Measurements from ENCODE around the gene KATNBL1.
"Not testable (repeated sequence)": the region's sequence is repeated elsewhere in the genome, so short reads cannot be mapped to it uniquely, and the experiment has no call there.

The KATNBL1 gene

DNA sequence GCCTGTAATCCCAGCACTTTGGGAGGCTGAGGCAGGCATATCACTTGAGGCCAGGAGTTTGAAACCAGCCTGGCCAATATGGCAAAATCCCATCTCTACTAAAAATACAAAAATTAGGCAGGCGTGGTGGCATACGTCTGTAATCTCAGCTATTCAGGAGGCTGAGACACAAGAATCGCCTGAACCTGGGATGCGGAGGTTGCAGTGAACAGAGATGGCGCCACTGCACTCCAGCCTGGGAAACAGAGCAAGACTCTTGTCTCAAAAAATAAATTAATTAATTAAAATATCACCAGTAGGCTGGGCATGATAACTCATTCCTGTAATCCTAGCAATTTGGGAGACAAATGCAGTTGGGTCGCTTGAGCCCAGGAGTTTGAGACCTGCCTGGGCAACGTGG is 16.6 kb downstream of the KATNBL1 start:
- not testable (repeated sequence) for DNase-seq

DNA sequence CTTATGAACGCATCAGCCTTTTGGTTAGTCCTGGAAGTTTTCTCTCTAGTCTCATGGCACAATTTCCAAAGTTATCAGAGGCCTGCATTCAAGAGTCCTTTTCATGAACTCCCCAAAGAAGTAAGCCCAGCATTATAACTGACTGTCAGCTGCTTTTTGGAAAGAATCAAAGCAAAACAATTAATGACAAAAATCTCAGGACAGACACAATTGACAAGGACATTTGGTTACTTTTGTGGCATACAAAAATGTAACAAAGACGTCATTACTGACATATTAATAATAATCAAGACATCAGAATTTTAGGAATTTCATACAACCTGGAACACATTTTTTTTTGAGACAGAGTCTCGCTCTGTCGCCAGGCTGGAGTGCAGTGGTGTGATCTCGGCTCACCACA is 21.2 kb downstream of the KATNBL1 start:
- no peak for DNase-seq

DNA sequence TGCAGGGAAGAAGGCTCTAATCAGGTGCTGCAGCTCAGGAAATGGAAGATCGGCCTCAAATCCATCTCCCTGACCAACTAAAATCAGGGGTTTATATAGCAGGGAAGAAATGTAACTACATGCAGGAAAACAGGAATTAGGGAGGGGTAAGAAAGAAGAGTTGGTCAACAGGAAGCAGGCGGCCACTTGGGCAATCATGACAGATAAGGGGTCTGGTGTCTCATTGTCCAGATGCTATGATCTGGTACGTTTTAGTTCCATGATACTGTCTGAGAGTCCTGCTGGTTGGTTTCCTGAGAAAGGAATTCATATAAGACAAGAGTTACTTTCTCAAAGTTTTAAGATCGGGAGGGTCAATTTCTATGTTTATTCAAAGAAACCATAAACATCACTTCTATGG is 24.2 kb downstream of the KATNBL1 start:
- no peak for DNase-seq

- DNase-seq: no peak
These were observed 27.0 kb downstream of the KATNBL1 start for GRCh38 chr15:34182942-34183341.

GRCh38 chr15:34179234-34179633 is 30.7 kb downstream of the KATNBL1 start:
- DNase-seq: no peak

GRCh38 chr15:34165987-34166573 is 43.8 kb downstream of the KATNBL1 start:
- DNase-seq: not testable (repeated sequence)

DNA sequence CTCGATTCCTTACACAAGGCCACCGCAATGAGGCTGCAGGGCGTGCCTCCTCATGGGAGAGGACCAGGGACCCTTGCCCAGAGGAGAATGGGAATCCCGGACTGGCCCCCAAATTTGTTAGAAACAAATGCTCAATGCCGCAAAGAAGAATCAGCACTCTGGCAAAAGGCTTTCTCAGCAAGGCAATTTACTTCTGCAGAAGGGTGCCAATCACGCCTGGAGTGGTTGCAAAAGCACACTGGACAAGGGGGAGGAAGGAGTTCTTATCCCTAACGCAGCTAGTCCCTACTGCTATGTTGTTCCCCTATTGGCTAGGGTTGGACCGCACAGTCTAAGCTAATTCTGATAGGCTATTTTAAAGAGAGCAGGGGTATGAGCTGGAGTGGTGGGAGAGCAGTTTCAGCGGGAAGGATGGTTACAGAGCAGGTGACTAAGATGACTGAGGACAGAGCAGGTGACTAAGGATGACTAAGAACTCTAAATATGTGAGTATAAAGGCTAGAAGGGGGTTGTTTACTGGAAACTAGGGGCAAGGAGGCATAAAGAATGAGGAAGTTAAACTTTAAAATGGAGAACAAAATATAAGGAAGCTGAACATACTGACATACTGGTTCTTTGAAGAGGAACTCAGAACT is 48.5 kb downstream of the KATNBL1 start:
- no peak for DNase-seq

DNA sequence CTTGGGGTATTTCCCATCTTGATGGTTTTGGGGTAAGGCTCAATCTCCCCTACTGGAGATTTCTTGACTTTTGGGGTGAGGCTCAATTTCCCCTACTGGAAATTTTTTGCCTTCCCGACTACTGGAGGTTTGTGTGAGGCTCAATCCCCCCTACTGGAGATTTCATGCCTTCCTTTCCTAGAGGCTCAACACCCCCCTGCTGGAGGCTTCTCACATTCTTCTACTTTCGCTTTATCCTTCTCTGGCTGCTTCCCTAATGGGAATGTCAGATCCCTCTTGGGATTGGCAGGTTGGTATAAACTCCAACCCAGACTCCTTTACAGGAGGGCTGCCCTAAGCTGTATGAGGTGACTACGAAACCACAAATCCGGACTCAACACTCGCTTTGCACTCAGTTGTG is 49.2 kb downstream of the KATNBL1 start:
- DNase-seq: no peak

DNA sequence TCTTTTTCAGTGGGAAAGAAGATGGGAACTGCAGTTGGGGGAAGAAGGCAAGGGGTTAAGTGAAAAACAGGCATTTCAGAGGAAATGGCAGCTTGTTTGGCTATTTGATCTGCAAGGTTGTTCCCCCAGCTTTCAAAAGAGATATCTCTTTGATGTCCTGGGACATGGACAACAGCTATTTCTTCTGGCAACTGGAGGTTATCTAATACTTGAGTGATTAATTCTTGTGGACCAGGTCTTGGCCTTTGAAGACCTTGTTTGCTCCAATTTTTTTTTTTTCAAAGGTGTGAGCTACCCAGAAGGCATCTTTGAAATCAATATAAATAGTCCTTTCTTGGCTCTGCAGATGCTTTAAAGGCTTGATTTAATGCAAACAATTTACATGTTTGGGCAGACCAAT is 51.5 kb downstream of the KATNBL1 start:
- DNase-seq: no peak

DNA sequence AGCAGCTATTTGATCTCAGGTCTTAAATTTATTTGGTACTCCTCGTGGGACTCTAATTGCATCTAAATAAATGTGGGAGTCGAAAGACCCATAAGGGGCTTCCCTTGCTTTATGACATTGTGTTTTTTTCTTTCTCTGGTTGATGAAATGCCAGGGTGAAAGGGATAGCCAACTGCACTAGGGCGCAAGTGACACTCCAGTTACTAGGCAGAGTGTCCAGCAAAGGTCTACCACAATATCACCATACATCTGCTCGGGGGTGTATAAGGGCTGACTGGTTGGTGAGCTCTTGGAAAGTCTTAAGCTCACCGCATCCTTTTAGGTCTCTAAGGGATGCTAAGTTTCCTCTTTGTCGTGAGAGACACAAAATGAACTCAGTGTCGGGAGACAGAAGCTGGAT is 54.0 kb downstream of the KATNBL1 start:
- DNase-seq: no peak

- no peak for DNase-seq
These were observed 55.1 kb downstream of the KATNBL1 start for GRCh38 chr15:34154725-34155204.

- DNase-seq: no peak
These were observed 62.3 kb downstream of the KATNBL1 start for GRCh38 chr15:34147371-34148140.

DNA sequence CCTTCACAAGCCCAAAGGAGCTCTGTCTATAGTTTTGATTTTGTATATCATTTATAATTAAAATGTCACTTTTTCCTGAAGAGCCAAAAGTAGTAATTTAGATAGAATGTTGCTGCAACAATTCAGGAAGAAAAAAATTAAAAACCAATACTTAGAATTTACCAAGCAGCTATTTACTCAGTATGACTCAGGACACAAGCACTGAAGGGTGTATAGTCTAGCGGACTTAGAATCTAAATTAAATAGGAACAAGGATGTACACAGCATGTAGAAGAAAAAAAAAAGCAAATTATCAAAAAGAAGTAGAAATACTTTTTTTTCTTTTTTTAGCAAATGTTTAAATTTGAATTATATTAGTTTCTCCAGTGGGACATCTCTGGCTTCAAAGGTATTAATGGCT is 76.4 kb downstream of the KATNBL1 start:
- no peak for DNase-seq

GRCh38 chr15:34132881-34133280 is 77.0 kb downstream of the KATNBL1 start:
- no peak for DNase-seq

DNA sequence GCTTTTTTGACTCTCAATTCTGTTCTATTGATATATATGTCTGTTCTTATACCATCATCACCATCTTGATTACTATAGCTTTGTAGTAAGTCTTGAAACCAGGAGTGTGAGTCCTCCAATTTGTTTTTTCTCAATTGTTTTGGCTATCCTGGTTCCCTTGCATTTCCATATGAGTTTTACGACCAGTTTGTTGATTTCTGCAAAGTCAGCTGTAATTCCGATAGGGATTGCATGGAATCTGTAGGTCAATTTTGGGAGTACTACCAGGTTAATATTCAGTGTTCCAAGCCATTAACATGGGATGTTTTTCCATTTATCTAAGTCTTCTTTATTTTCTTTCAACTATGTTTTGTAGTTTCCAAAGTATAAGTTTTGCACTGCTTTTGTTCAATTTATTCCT is 81.0 kb downstream of the KATNBL1 start:
- no peak for DNase-seq

- DNase-seq: no peak
These were observed 83.4 kb downstream of the KATNBL1 start for GRCh38 chr15:34126522-34126921.

- no peak for DNase-seq
These were observed 84.0 kb downstream of the KATNBL1 start for GRCh38 chr15:34125945-34126344.

DNA sequence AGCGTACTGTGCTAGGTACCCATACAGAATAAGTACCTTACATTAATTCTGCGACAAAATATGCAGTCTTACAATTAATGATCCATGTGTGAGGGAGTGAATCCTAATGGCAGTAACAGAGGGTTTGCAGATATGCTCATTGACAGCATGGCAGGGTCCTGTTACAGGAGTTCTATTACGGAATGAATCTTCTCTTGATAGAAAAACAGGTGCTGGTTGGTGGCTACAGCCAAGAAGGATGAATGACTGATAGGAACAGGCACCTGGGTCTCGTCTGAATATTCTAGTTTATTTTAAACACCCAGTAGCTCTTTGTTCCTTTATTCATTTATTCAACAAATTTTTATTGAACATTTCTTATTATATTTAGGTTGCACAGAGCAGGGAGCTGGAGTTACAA is 85.2 kb downstream of the KATNBL1 start:
- DNase-seq: no peak

DNA sequence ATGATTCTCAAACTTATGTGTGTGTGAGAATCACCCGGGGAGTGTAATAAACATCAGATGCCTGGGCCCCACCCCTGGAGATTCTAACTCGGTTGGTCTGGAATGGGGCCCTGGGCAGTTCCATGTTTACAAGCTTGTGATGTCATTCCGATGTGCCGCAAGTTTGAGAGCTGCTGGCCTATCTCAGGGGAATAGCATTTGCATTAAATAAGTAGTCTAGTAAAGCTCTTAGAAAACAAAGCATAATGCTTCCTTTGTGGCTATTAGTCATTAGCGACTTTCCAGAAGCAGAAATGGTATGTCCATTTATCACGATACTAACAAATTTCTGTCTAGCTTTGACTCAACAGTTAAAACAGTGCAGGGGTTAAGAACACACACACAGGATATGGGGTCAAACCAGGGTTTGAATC is 87.1 kb downstream of the KATNBL1 start:
- DNase-seq: no peak

DNA sequence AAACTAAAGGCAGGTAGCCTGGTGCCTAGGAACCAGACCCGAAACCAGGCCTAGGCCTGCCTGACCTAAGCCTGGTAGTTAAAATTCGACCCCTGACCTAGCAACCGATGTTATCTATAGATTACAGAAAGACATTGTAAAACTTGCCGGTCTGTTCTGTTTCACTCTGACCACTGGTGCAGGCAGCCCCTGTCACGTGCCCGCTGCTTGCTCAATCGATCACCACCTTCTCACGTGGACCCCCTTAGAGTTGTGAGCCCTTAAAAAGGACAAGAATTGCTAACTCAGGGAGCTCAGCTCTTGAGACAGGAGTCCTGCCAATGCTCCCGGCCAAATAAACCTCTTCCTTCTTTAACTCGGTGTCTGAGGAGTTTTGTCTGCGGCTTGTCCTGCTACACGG is 88.1 kb downstream of the KATNBL1 start:
- not testable (repeated sequence) for DNase-seq

DNA sequence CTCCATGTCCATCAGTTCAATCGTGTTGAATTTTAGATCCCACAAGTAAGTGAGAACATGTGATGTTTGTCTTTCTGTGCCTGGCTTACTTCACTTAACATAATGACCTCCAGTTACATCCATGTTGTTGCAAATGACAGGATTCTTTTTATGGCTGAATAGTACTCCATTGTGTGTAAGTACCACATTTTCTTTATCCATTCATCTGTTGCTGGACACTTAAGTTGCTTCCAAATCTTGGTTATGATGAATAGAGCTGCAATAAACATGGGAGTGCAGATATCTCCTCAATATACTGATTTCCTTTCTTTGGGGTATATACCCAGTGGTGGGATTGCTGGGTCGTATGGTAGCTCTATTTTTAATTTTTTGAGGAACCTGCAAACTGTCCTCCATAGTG is 89.5 kb downstream of the KATNBL1 start:
- DNase-seq: not testable (repeated sequence)

- no peak for DNase-seq
These were observed 90.6 kb downstream of the KATNBL1 start for GRCh38 chr15:34119291-34119690.

GRCh38 chr15:34116620-34117019 is 93.3 kb downstream of the KATNBL1 start:
- DNase-seq: no peak

DNA sequence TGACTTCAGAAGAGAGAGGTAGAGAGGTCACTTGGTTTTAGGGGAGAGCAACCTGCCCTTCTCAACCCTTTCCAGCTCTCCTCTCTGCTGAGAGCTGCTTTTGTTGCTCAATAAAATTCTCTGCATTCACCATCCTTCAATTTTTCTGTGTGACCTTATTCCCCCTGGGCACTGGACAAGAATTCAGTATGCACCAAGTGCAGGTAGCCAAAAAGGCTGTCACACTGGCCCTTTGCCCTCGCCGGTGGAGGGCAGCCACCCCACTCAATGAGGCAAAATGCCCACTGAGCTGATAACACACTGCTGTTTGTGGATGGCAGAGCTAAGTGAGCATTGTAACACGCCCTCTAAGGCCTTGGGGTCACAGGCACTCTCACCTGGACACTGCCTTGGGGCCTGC is 95.2 kb downstream of the KATNBL1 start:
- no peak for DNase-seq

Data from stimulated activated CD4-positive, alpha-beta T cell treated with anti-CD3 and anti-CD28 coated beads, Interleukin-4, amount 100 ng/mL, for 1 hour (primary cell).